ENCODE data around the gene MYO1D.

- TF ChIP-seq, protein P1, sequence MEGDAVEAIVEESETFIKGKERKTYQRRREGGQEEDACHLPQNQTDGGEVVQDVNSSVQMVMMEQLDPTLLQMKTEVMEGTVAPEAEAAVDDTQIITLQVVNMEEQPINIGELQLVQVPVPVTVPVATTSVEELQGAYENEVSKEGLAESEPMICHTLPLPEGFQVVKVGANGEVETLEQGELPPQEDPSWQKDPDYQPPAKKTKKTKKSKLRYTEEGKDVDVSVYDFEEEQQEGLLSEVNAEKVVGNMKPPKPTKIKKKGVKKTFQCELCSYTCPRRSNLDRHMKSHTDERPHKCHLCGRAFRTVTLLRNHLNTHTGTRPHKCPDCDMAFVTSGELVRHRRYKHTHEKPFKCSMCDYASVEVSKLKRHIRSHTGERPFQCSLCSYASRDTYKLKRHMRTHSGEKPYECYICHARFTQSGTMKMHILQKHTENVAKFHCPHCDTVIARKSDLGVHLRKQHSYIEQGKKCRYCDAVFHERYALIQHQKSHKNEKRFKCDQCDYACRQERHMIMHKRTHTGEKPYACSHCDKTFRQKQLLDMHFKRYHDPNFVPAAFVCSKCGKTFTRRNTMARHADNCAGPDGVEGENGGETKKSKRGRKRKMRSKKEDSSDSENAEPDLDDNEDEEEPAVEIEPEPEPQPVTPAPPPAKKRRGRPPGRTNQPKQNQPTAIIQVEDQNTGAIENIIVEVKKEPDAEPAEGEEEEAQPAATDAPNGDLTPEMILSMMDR (conservative IDR thresholded peaks at IDR 0.05; ENCODE audit: low read length), result no peak
- TF ChIP-seq EZH2phosphoT487 (IDR thresholded peaks at IDR 0.05; ENCODE audit: borderline replicate concordance, low read depth, low read length), result no peak
Observed at GRCh38 chr17:32490101-32490482, 386.8 kb downstream of the MYO1D start.
